CD4-positive, alpha-beta T cell (primary cell): ENCODE data around the gene DENND1A. TPM values are rescaled to one million over a fixed set of nuclear protein-coding genes. Genes with fewer than 3 reads are reported as not detected.

Experiments used
- ATAC-seq: fragments of 200-7000 bp; cut with Tn5 transposase; one replicate; pipeline ENCODE4 v1.10.0; 2022; ENCODE audit warnings: mild to moderate bottlenecking; ENCODE audit not compliant: poor library complexity
- CTCF ChIA-PET: fragments of 350-600 bp; sonication (Branson Sonifier 250); formaldehyde crosslinking; loops from one replicate; lab custom pipeline; 2021; ENCODE audit warnings: antibody characterized with exemption, inconsistent platforms; lab: Charles Lee
- POLR2A ChIA-PET: fragments of 350-600 bp; sonication (Branson Sonifier 250); formaldehyde crosslinking; loops from one replicate; lab custom pipeline; 2021; ENCODE audit warnings: antibody characterized with exemption, inconsistent platforms; lab: Charles Lee
- DNase-seq, 14 experiments: peaks; one replicate each; pipeline ENCODE4 v3.0.0-alpha.2; 2013 to 2020; ENCODE audit warnings: mixed read lengths in 2 of 14
- H3K27ac ChIP-seq, 2 donors: one replicate each; pipeline versions ENCODE4 v1.5.1 to v1.7.0; 2013; ENCODE audit warnings: low read length in 2 of 2, low read depth in 1 of 2, mild to moderate bottlenecking in 1 of 2
- H3K27me3 ChIP-seq, 2 experiments: 1 replicate in 1 of 2; 2 replicates in 1 of 2; pipeline versions ENCODE4 v1.6.1 to v1.7.0; 2013; ENCODE audit warnings: low read length in 2 of 2, control low read depth in 1 of 2, mild to moderate bottlenecking in 1 of 2, moderate library complexity in 1 of 2; ENCODE audit not compliant: insufficient read depth in 2 of 2, control insufficient read depth in 1 of 2
- H3K36me3 ChIP-seq: one replicate; pipeline ENCODE4 v1.6.1; 2013; ENCODE audit warnings: low read length, control low read depth; ENCODE audit not compliant: insufficient read depth
- H3K4me1 ChIP-seq: one replicate; pipeline ENCODE4 v1.6.1; 2013; ENCODE audit warnings: low read length, control low read depth; ENCODE audit not compliant: insufficient read depth
- H3K4me3 ChIP-seq: one replicate; pipeline ENCODE4 v1.5.1; 2013; ENCODE audit warnings: mild to moderate bottlenecking, low read length, moderate library complexity
- H3K9me3 ChIP-seq, 2 experiments: 1 replicate in 1 of 2; 2 replicates in 1 of 2; pipeline versions ENCODE4 v1.6.1 to v1.7.0; 2013; ENCODE audit warnings: low read length in 2 of 2, mild to moderate bottlenecking in 2 of 2, control low read depth in 1 of 2, moderate library complexity in 1 of 2; ENCODE audit not compliant: control insufficient read depth in 1 of 2, insufficient read depth in 1 of 2
- H3K27ac Mint-ChIP-seq: one replicate; pipeline ENCODE4 v1.8.0; 2020; ENCODE audit warnings: mixed read lengths
- H3K27me3 Mint-ChIP-seq: one replicate; pipeline ENCODE4 v1.8.0; 2021; ENCODE audit warnings: mixed read lengths
- H3K36me3 Mint-ChIP-seq: one replicate; pipeline ENCODE4 v1.8.0; 2021; ENCODE audit warnings: low read depth, mixed read lengths
- H3K4me1 Mint-ChIP-seq: one replicate; pipeline ENCODE4 v1.8.0; 2021; ENCODE audit warnings: low read depth, mixed read lengths
- H3K4me3 Mint-ChIP-seq: one replicate; pipeline ENCODE4 v1.8.0; 2020; ENCODE audit warnings: mild to moderate bottlenecking, mixed read lengths
- H3K9me3 Mint-ChIP-seq: one replicate; pipeline ENCODE4 v1.8.0; 2020; ENCODE audit warnings: mixed read lengths
- CTCF ChIP-seq: fragments of 200-600 bp; IDR thresholded peaks from one replicate; pipeline ENCODE4 v1.8.0; 2022; ENCODE audit warnings: antibody characterized with exemption, mild to moderate bottlenecking
- intact Hi-C, 2 experiments: fragments of 100-400 bp; cut with DNase I in 1 of 2; cut with micrococcal nuclease in 1 of 2; formaldehyde crosslinking; loops; one replicate each; pipeline versions ENCODE4 v1.15.1 to v1.9.0; 2023 to 2025; cut with DNase I, micrococcal nuclease
- total RNA-seq, 174 experiments: library from RNA in 2 of 174; stranded (reverse) in 2 of 174; gene quantifications; one replicate each; pipeline ENCODE4 v1.2.3 and lab custom pipeline; 2021 to 2026

DENND1A gene
- total RNA-seq, 2 experiments from 2014 or later, result 20.0 to 20.6 TPM

GRCh38 chr9:123925161-123925560 is 4.8 kb downstream of the DENND1A start:
- Mint-ChIP-seq H3K27me3 (no peaks in the 10 kb centered on the region), H3K27ac (no peak overlapping the region), H3K4me1 (peaks cover 37% of the 10 kb centered on the region), H3K36me3 (peaks cover 5% of the 10 kb centered on the region), H3K4me3 (no peak overlapping the region), H3K9me3 (no peaks in the 10 kb centered on the region)
- Histone ChIP-seq H3K9me3 (no peaks in the 10 kb centered on the region), H3K4me3 (no peak overlapping the region), H3K27ac (no peak overlapping the region), H3K27me3 (no peaks in the 10 kb centered on the region), H3K4me1 (peaks cover 16% of the 10 kb centered on the region), H3K36me3 (no peaks in the 10 kb centered on the region)
- ChIA-PET CTCF (no interaction called here), POLR2A (no interaction called here)
- intact Hi-C loops, result loop anchor here (10.0 kb wide), 2 partner anchors 60 to 1830 kb away; partner anchors contain the start of gene TTLL11 (in 1 of the 2)
- no peak for TF ChIP-seq CTCF
- ATAC-seq (no peak), DNase-seq (no peak)

GRCh38 chr9:123924727-123925126 is 5.2 kb downstream of the DENND1A start:
- Mint-ChIP-seq H3K9me3 (no peaks in the 10 kb centered on the region), H3K4me3 (no peak overlapping the region), H3K36me3 (peaks cover 4% of the 10 kb centered on the region), H3K27ac (no peak overlapping the region), H3K27me3 (no peaks in the 10 kb centered on the region), H3K4me1 (peaks cover 37% of the 10 kb centered on the region)
- POLR2A ChIA-PET, result no interaction called here
- no peaks in the 10 kb centered on the region for H3K27me3 ChIP-seq
- CTCF ChIA-PET, result no interaction called here
- H3K4me3 ChIP-seq, result no peak overlapping the region
- H3K27ac ChIP-seq, result no peak overlapping the region
- H3K9me3 ChIP-seq, result no peaks in the 10 kb centered on the region
- H3K36me3 ChIP-seq, result no peaks in the 10 kb centered on the region
- ATAC-seq (no peak), DNase-seq (no peak)
- H3K4me1 ChIP-seq, result peaks cover 15% of the 10 kb centered on the region
- no peak for TF ChIP-seq CTCF
- intact Hi-C loops, result loop anchor here (10.0 kb wide), 2 partner anchors 60 to 1830 kb away; partner anchors contain the start of gene TTLL11 (in 1 of the 2)

- H3K4me3 Mint-ChIP-seq, result no peak overlapping the region
- H3K27ac ChIP-seq, result no peak overlapping the region
- no peak for ATAC-seq
- CTCF ChIA-PET, result no interaction called here
- peaks cover 4% of the 10 kb centered on the region for H3K36me3 Mint-ChIP-seq
- intact Hi-C loops, result loop anchor here (10.0 kb wide), 2 partner anchors 59 to 1829 kb away; partner anchors contain the start of gene TTLL11 (in 1 of the 2)
- H3K27me3 Mint-ChIP-seq, result no peaks in the 10 kb centered on the region
- H3K36me3 ChIP-seq, result no peaks in the 10 kb centered on the region
- H3K9me3 ChIP-seq, result no peaks in the 10 kb centered on the region
- H3K27ac Mint-ChIP-seq, result no peak overlapping the region
- POLR2A ChIA-PET, result no interaction called here
- no peak overlapping the region for H3K4me3 ChIP-seq
- no peaks in the 10 kb centered on the region for H3K9me3 Mint-ChIP-seq
- peaks cover 9% of the 10 kb centered on the region for H3K4me1 ChIP-seq
- no peak for TF ChIP-seq CTCF
- H3K27me3 ChIP-seq, result no peaks in the 10 kb centered on the region
- H3K4me1 Mint-ChIP-seq, result peaks cover 33% of the 10 kb centered on the region
- DNase-seq, result no peak
Observed at GRCh38 chr9:123923884-123924283, 6.0 kb downstream of the DENND1A start.
